OCI-LY3 (cell line): ENCODE results near the gene VOPP1.

Experiments used
- EZH2phosphoT487 ChIP-seq: fragments of 200-600 bp; shearing (Covaris generic); IDR thresholded peaks from 2 replicates; pipeline ENCODE4 v1.6.1; 2018; ENCODE audit warnings: antibody characterized with exemption, mixed run types, low read depth
- TF ChIP-seq, protein P1 (sequence below): fragments of 200-600, 300-600 bp; sonication (generic); IDR thresholded peaks from 2 replicates; pipeline ENCODE4 v1.5.1; 2014; ENCODE audit warnings: antibody characterized with exemption, low read length, low read depth

GRCh38 chr7:55507743-55508142 lies 64.6 kb downstream of the VOPP1 start:
- TF ChIP-seq, protein P1, sequence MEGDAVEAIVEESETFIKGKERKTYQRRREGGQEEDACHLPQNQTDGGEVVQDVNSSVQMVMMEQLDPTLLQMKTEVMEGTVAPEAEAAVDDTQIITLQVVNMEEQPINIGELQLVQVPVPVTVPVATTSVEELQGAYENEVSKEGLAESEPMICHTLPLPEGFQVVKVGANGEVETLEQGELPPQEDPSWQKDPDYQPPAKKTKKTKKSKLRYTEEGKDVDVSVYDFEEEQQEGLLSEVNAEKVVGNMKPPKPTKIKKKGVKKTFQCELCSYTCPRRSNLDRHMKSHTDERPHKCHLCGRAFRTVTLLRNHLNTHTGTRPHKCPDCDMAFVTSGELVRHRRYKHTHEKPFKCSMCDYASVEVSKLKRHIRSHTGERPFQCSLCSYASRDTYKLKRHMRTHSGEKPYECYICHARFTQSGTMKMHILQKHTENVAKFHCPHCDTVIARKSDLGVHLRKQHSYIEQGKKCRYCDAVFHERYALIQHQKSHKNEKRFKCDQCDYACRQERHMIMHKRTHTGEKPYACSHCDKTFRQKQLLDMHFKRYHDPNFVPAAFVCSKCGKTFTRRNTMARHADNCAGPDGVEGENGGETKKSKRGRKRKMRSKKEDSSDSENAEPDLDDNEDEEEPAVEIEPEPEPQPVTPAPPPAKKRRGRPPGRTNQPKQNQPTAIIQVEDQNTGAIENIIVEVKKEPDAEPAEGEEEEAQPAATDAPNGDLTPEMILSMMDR, result no peak
- no peak for TF ChIP-seq EZH2phosphoT487
